CD14-positive monocyte (primary cell): ENCODE data around the gene TAS1R3. TPM values are rescaled to one million over a fixed set of nuclear protein-coding genes. Genes with fewer than 3 reads are reported as not detected.

ENCODE experiments used
- DNase-seq, 3 donors: peaks; one replicate each; pipeline ENCODE4 v3.0.0-alpha.2; 2011 to 2022
- H2AFZ ChIP-seq: 2 replicates; pipeline ENCODE4 v1.6.0; 2012; ENCODE audit warnings: mild to moderate bottlenecking, low read depth, low read length, inconsistent platforms; ENCODE audit not compliant: insufficient read depth, poor library complexity, severe bottlenecking
- H3K27ac ChIP-seq, 2 donors: 1 replicate in 1 of 2; 2 replicates in 1 of 2; pipeline ENCODE4 v1.5.1; 2012 to 2013; ENCODE audit warnings: low read length in 2 of 2, control low read depth in 1 of 2, inconsistent platforms in 1 of 2, low read depth in 1 of 2, mild to moderate bottlenecking in 1 of 2
- H3K27me3 ChIP-seq, 2 donors: one replicate each; pipeline versions ENCODE4 v1.6.0 to v1.6.1; 2011 to 2013; ENCODE audit warnings: low read length in 2 of 2; ENCODE audit not compliant: control insufficient read depth in 2 of 2, insufficient read depth in 2 of 2
- H3K36me3 ChIP-seq, 2 donors: replicated peaks in 1 of 2; 1 replicate in 1 of 2; 2 replicates in 1 of 2; pipeline versions ENCODE4 v1.5.1 to v1.6.1; 2012 to 2013; ENCODE audit warnings: low read length in 2 of 2, control low read depth in 1 of 2, inconsistent platforms in 1 of 2, mild to moderate bottlenecking in 1 of 2; ENCODE audit not compliant: insufficient read depth in 2 of 2, control insufficient read depth in 1 of 2
- H3K4me1 ChIP-seq, 2 donors: 1 replicate in 1 of 2; 2 replicates in 1 of 2; pipeline versions ENCODE4 v1.5.1 to v1.6.1; 2012 to 2013; ENCODE audit warnings: low read length in 2 of 2, control low read depth in 1 of 2, inconsistent platforms in 1 of 2, mild to moderate bottlenecking in 1 of 2, moderate library complexity in 1 of 2; ENCODE audit not compliant: insufficient read depth in 2 of 2, control insufficient read depth in 1 of 2
- H3K4me2 ChIP-seq: replicated peaks from 2 replicates; pipeline ENCODE3; 2012; ENCODE audit warnings: low read length, moderate library complexity, mild to moderate bottlenecking; ENCODE audit not compliant: poor library complexity, severe bottlenecking; ENCODE audit errors: extremely low read depth
- H3K4me3 ChIP-seq, 3 experiments: fragments of 200-600 bp in 1 of 3; sonication (generic) in 1 of 3; replicated peaks in 1 of 3; 1 replicate in 2 of 3; 2 replicates in 1 of 3; pipeline ENCODE4 v1.5.1; 2011 to 2013; ENCODE audit warnings: low read length in 3 of 3, mild to moderate bottlenecking in 3 of 3, control low read depth in 2 of 3, low read depth in 2 of 3, inconsistent platforms in 1 of 3, moderate library complexity in 1 of 3
- H3K79me2 ChIP-seq: 2 replicates; pipeline ENCODE4 v1.6.0; 2012; ENCODE audit warnings: mild to moderate bottlenecking, control low read depth, inconsistent platforms, low read length, moderate library complexity; ENCODE audit not compliant: insufficient read depth
- H3K9ac ChIP-seq: 2 replicates; pipeline ENCODE4 v1.6.0; 2017; ENCODE audit warnings: low read length, mild to moderate bottlenecking; ENCODE audit not compliant: insufficient read depth, poor library complexity, severe bottlenecking
- H3K9me3 ChIP-seq, 2 donors: replicated peaks in 1 of 2; 1 replicate in 1 of 2; 2 replicates in 1 of 2; pipeline versions ENCODE4 v1.5.1 to v1.6.1; 2012 to 2013; ENCODE audit warnings: low read length in 2 of 2, control low read depth in 1 of 2; ENCODE audit not compliant: control insufficient read depth in 1 of 2, insufficient read depth in 1 of 2
- H4K20me1 ChIP-seq: 2 replicates; pipeline ENCODE4 v1.6.0; 2012; ENCODE audit warnings: mild to moderate bottlenecking, low read length, control low read depth, moderate library complexity; ENCODE audit not compliant: insufficient read depth
- H3K27ac Mint-ChIP-seq, 7 donors: one replicate each; pipeline ENCODE4 v1.8.0; 2020; ENCODE audit warnings: mild to moderate bottlenecking in 7 of 7, mixed read lengths in 7 of 7, moderate library complexity in 6 of 7, inconsistent platforms in 2 of 7
- H3K27me3 Mint-ChIP-seq, 3 donors: one replicate each; pipeline ENCODE4 v1.8.0; 2021 to 2022; ENCODE audit warnings: low read depth in 3 of 3, mild to moderate bottlenecking in 3 of 3, mixed read lengths in 3 of 3, moderate library complexity in 3 of 3, inconsistent platforms in 1 of 3
- H3K36me3 Mint-ChIP-seq, 2 donors: one replicate each; pipeline ENCODE4 v1.8.0; 2020; ENCODE audit warnings: mixed read lengths in 2 of 2, inconsistent platforms in 1 of 2, mild to moderate bottlenecking in 1 of 2
- H3K4me1 Mint-ChIP-seq: one replicate; pipeline ENCODE4 v1.8.0; 2020; ENCODE audit warnings: mild to moderate bottlenecking, mixed read lengths
- H3K4me3 Mint-ChIP-seq, 2 donors: one replicate each; pipeline ENCODE4 v1.8.0; 2020; ENCODE audit warnings: mild to moderate bottlenecking in 2 of 2, mixed read lengths in 2 of 2, moderate library complexity in 1 of 2
- H3K9me3 Mint-ChIP-seq, 7 donors: one replicate each; pipeline ENCODE4 v1.8.0; 2020 to 2022; ENCODE audit warnings: mixed read lengths in 7 of 7, mild to moderate bottlenecking in 6 of 7, moderate library complexity in 6 of 7, inconsistent platforms in 2 of 7
- CTCF ChIP-seq: fragments of 200-600 bp; IDR thresholded peaks from one replicate; pipeline ENCODE4 v1.8.0; 2022; ENCODE audit warnings: antibody characterized with exemption, mild to moderate bottlenecking
- WGBS: methylation state at CpG from one replicate; pipeline ENCODE4 v1.1.5; 2013; ENCODE audit warnings: missing lambda C conversion rate; ENCODE audit not compliant: insufficient coverage; 5-methylcytosine and 5-hydroxymethylcytosine counted together
- intact Hi-C, 2 donors: fragments of 100-400 bp; cut with micrococcal nuclease; formaldehyde crosslinking; loops; one replicate each; pipeline versions ENCODE4 v1.15.0 to v1.15.1; 2023
- polyA plus RNA-seq, 3 donors: library from polyadenylated mRNA; depleted of rRNA in 1 of 3; unstranded in 2 of 3; stranded (reverse) in 1 of 3; fragments of 300-500 nt in 2 of 3; fragments of >200 nt in 1 of 3; fragmentation: Illumina TruSeq in 2 of 3; gene quantifications; 1 replicate in 2 of 3; 2 replicates in 1 of 3; pipeline ENCODE4 v1.2.3, GENCODE V29; 2012 to 2021

Gene TAS1R3
- polyA plus RNA-seq, 3 donors, result 0.45 TPM; not detected in 2

GRCh38 chr1:1295154-1295923 lies 35.7 kb upstream of the TAS1R3 start:
- Histone ChIP-seq H3K9ac (no peak overlapping the region), H3K4me1 (no peaks in the 10 kb centered on the region), H3K9me3 (no peaks in the 10 kb centered on the region), H3K4me2 (no peak overlapping the region), H2AFZ (no peak overlapping the region), H3K4me3 (no peak overlapping the region), H3K27ac (no peak overlapping the region), H4K20me1 (no peaks in the 10 kb centered on the region), H3K36me3 (peaks cover 25 to 39% of the 10 kb centered on the region in 2 donors), H3K27me3 (no peaks in the 10 kb centered on the region), H3K79me2 (no peaks in the 10 kb centered on the region)
- H3K27ac Mint-ChIP-seq, result no peak overlapping the region
- no peak for DNase-seq
- WGBS, result 98% methylated on average over 29 of the region's 35 CpGs
- H3K9me3 Mint-ChIP-seq, result peaks cover 0 to 2% (median 0%) of the 10 kb centered on the region in 7 donors
- H3K4me1 Mint-ChIP-seq, result no peaks in the 10 kb centered on the region
- intact Hi-C loops, result no loop called here
- H3K36me3 Mint-ChIP-seq, result peaks cover 2 to 26% of the 10 kb centered on the region in 2 donors
- no peak for TF ChIP-seq CTCF
- H3K4me3 Mint-ChIP-seq, result no peak overlapping the region
- H3K27me3 Mint-ChIP-seq, result no peaks in the 10 kb centered on the region

GRCh38 chr1:1296070-1297061 lies 34.7 kb upstream of the TAS1R3 start:
- H3K4me1 Mint-ChIP-seq, result no peaks in the 10 kb centered on the region
- H3K27ac ChIP-seq, result no peak overlapping the region
- H3K36me3 ChIP-seq, result peaks cover 25 to 39% of the 10 kb centered on the region in 2 donors
- H3K9me3 ChIP-seq, result no peaks in the 10 kb centered on the region
- H3K4me3 ChIP-seq, result no peak overlapping the region
- peaks cover 2 to 26% of the 10 kb centered on the region in 2 donors for H3K36me3 Mint-ChIP-seq
- peak overlapping the region in 1 of 7 donors; percentile 50 for H3K27ac Mint-ChIP-seq
- H4K20me1 ChIP-seq, result peaks cover 4% of the 10 kb centered on the region
- DNase-seq, result no peak
- 97% methylated on average over 55 of the region's 62 CpGs for WGBS
- no peak for TF ChIP-seq CTCF
- no peaks in the 10 kb centered on the region for H3K4me1 ChIP-seq
- H3K27me3 Mint-ChIP-seq, result peaks cover 0 to 2% (median 1%) of the 10 kb centered on the region in 3 donors
- H3K4me2 ChIP-seq, result no peak overlapping the region
- no peaks in the 10 kb centered on the region for H3K79me2 ChIP-seq
- H3K27me3 ChIP-seq, result no peaks in the 10 kb centered on the region
- H3K9me3 Mint-ChIP-seq, result peaks cover 0 to 2% (median 0%) of the 10 kb centered on the region in 7 donors
- no peak overlapping the region for H3K9ac ChIP-seq
- H2AFZ ChIP-seq, result no peak overlapping the region
- intact Hi-C loops, result no loop called here
- H3K4me3 Mint-ChIP-seq, result no peak overlapping the region
